Lower leg skin (tissue), 4 donors: Measurements from ENCODE around the gene CTNNA2. TPM values are rescaled to one million over a fixed set of nuclear protein-coding genes. Genes with fewer than 3 reads are reported as not detected.

ENCODE experiments used
- DNase-seq, 2 donors: peaks; one replicate each; pipeline ENCODE4 v3.0.0-alpha.2; 2019; ENCODE audit warnings: low spot score in 2 of 2
- H3K4me3 ChIP-seq: fragments of 200-600 bp; sonication (generic); 2 replicates; pipeline ENCODE4 v1.5.1; 2017; ENCODE audit warnings: mild to moderate bottlenecking, low read depth; ENCODE audit not compliant: poor library complexity, severe bottlenecking
- POLR2A ChIP-seq, 2 donors: fragments of 450-650 bp; IDR thresholded peaks; one replicate each; pipeline ENCODE4 v1.6.1; 2016 to 2017; ENCODE audit warnings: antibody characterized with exemption in 2 of 2, mild to moderate bottlenecking in 1 of 2, moderate library complexity in 1 of 2
- WGBS, 2 donors: methylation state at CpG; one replicate each; pipeline ENCODE4 v1.1.5; 2018; 5-methylcytosine and 5-hydroxymethylcytosine counted together
- intact Hi-C: fragments of 100-400 bp; cut with DNase I; formaldehyde crosslinking; loops from one replicate; pipeline ENCODE4 v1.15.0; 2023; ENCODE audit warnings: low total_unique reads
- total RNA-seq, 4 donors: library from RNA; depleted of rRNA; stranded (reverse); fragments of >200 nt; gene quantifications; one replicate each; pipeline ENCODE4 v1.1.0, GENCODE V29; 2016
- TF ChIP-seq, protein P1 (sequence below), 3 donors: fragments of 450-650 bp; IDR thresholded peaks; one replicate each; pipeline ENCODE4 v1.5.1; 2016; ENCODE audit warnings: antibody characterized with exemption in 3 of 3, mild to moderate bottlenecking in 3 of 3, moderate library complexity in 2 of 3

CTNNA2 gene
- total RNA-seq, 4 donors from 2014 or later: not detected

DNA sequence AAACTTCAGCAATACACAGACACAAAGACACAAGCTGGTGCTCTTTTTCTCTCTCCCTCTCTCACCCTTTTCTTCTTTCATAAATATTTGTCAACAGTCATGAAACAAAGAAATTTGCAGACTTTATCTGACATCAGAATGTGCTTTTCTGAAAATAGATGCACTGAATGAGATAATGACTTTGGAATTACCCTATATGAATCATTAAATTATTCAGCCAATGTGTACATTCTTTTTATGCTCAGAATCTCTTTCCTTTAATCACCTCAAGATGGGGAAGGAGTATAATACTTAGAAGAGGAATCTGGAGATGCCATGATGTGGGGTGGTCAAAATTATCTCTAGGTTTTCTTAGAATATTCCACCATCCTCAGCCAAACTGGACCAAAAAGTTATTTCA is 501.8 kb downstream of the CTNNA2 start:
- no peak for TF ChIP-seq POLR2A (IDR thresholded peaks at IDR 0.05)
- TF ChIP-seq, protein P1, sequence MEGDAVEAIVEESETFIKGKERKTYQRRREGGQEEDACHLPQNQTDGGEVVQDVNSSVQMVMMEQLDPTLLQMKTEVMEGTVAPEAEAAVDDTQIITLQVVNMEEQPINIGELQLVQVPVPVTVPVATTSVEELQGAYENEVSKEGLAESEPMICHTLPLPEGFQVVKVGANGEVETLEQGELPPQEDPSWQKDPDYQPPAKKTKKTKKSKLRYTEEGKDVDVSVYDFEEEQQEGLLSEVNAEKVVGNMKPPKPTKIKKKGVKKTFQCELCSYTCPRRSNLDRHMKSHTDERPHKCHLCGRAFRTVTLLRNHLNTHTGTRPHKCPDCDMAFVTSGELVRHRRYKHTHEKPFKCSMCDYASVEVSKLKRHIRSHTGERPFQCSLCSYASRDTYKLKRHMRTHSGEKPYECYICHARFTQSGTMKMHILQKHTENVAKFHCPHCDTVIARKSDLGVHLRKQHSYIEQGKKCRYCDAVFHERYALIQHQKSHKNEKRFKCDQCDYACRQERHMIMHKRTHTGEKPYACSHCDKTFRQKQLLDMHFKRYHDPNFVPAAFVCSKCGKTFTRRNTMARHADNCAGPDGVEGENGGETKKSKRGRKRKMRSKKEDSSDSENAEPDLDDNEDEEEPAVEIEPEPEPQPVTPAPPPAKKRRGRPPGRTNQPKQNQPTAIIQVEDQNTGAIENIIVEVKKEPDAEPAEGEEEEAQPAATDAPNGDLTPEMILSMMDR (IDR thresholded peaks at IDR 0.05): no peak
- intact Hi-C loops: no loop called here
- no peak for DNase-seq

DNA sequence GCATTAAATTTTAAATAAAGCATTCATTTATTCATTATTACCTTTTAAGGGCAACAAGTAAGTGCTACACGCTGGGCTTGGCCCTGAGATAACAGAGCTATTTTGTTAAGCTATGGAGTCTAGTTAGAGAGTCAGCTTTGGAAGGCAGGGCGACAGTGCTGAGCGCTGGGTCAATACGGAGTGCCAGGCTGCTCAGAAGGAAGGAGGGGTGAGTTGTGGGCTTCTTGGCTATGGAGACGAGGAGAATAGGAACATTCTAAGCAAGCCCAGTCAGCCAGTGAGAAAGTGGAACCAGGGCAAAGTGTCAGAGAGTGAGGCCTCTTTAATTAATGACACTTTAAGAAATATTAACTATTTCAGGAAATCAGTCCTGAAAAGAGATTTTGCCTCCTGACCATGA is 503.3 kb downstream of the CTNNA2 start:
- intact Hi-C loops: no loop called here
- DNase-seq: no peak
- no peak overlapping the region for H3K4me3 ChIP-seq
- no peak for TF ChIP-seq POLR2A (IDR thresholded peaks at IDR 0.05)
- TF ChIP-seq, protein P1 (IDR thresholded peaks at IDR 0.05): no peak
- 74 to 79% methylated on average over 5 of the region's 5 CpGs for WGBS, 2 donors

More for the DNA sequence above, 501.8 kb downstream of the CTNNA2 start:
- H3K4me3 ChIP-seq: no peak overlapping the region

DNA sequence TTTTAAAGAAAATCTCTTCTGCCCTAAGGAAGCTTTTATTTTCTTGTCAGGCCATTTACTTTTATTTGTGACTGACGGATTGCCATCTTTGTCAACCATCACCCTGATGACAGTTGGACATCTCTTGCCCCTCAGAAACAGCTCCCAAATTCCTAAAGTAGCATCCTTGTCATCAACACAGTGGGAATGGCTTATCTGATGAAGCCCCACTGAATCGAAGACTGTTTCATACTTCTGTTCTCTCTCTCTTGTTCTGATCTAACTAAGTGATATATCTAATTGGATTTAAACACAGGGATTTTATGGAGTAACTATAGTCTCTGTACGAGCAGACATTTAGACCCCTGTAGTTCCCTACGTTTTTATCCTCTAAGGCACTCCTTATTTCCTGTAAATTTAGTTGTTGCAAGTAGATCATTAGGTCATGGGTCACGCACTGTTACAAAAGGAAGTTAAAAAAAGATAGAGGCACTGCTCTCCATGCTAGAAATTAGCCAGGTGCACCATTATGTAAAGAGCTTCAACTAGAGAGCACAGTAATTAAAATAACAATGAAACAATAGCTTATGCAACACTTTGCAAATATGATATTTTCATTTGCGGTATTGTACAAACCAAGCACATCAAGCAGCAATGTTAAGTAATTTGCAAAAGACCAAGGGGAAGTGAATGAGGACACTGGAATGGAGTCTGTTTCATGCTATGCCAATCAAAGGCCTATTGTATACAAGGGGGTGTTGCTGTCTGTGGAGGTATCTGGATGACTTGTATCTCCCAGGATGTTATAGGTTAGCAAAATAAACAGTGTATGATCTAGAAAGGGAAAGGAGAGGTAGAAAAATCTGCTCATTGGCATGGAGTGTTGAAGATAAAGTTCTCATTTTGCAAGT is 507.0 kb downstream of the CTNNA2 start:
- intact Hi-C loops: no loop called here
- 69 to 73% methylated on average over 6 of the region's 6 CpGs for WGBS, 2 donors
- TF ChIP-seq, protein P1 (IDR thresholded peaks at IDR 0.05): no peak
- no peak for TF ChIP-seq POLR2A (IDR thresholded peaks at IDR 0.05)
- H3K4me3 ChIP-seq: no peak overlapping the region
- no peak for DNase-seq

DNA sequence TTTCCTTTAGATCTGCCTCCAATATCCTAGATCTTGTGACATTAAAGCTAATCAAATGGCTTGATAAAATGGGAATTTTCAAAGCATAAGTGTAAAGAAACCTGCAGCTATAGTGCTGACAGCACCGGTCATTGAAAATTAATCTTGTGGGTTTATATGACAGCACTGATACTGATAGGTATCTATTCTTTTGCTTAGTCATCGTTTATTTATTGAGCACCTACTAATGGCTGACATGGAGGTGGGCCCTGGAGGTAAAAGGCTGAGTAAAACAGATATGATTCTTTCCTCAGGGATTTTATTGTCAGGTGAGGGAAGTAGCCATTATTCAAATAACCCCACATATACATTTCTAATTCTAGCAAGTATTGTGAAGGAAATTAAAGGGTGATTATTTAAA is 509.2 kb downstream of the CTNNA2 start:
- WGBS, 2 donors: 84 to 87% methylated on average over 2 of the region's 2 CpGs
- intact Hi-C loops: no loop called here
- no peak for TF ChIP-seq POLR2A (IDR thresholded peaks at IDR 0.05)
- TF ChIP-seq, protein P1 (IDR thresholded peaks at IDR 0.05): no peak
- no peak for DNase-seq
- H3K4me3 ChIP-seq: no peak overlapping the region

DNA sequence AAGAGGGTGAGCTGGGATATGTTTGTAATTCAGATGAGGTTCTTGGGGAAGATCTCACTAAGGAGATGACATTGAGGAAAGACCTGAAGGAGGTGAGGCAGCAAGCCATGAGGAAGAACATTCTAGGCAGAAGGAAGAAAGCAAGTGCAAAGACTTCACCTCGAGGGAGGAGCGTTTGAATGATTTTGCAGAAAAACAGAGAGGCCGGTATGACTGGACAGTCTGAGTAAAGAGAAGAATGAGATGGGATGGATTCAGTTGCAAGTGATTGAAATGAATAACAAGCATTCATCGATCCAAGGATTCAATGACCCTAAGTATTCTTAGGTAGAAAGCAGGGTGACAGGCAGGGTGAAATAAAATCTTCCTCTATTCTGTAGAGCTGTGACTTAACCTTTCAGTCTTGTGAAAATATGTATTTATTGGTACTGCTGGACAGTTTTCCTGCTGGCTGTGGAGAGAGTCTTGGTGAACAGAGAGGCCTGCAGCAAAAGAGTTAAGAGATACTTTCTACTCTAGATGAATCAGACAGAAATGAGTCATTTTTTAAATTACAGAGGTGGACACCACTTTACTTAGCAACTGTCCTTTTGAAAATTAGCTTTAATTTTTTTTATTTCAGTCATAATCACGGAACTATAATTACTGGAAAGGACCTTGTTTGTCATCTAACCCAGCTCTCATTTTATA is 513.3 kb downstream of the CTNNA2 start:
- no peak overlapping the region for H3K4me3 ChIP-seq
- intact Hi-C loops: no loop called here
- WGBS, 2 donors: 81 to 90% methylated on average over 5 of the region's 5 CpGs
- DNase-seq: no peak
- TF ChIP-seq, protein P1 (IDR thresholded peaks at IDR 0.05): no peak
- no peak for TF ChIP-seq POLR2A (IDR thresholded peaks at IDR 0.05)
